HepG2 (cell line): ENCODE data around the gene FANCD2OS. TPM values are rescaled to one million over a fixed set of nuclear protein-coding genes. Genes with fewer than 3 reads are reported as not detected.

ENCODE experiments used
- ATAC-seq: fragments of 200-7000 bp; cut with Tn5 transposase; 3 replicates; pipeline ENCODE4 v1.9.1; 2020; ENCODE audit warnings: mild to moderate bottlenecking, moderate library complexity
- BruUV-seq: library from RNA; stranded (reverse); fragments of 400-500 nt; replicated peaks from 2 replicates; lab custom pipeline; 2021; lab: Mats Ljungman, UMichigan
- CTCF ChIA-PET: fragments of 300-600 bp; formaldehyde crosslinking; extraction: SDS; loops from one replicate; lab custom pipeline; 2021; ENCODE audit warnings: low total read pairs, inconsistent platforms, low intra/inter-chr PET ratio; lab: Yijun Ruan, JAX
- POLR2A ChIA-PET: fragments of 350-600 bp; sonication (Branson Sonifier 250); formaldehyde crosslinking; loops from one replicate; lab custom pipeline; 2020; ENCODE audit warnings: antibody characterized with exemption, inconsistent platforms; lab: Yijun Ruan, JAX
- DNase-seq: peaks from one replicate; pipeline ENCODE4 v3.0.0-alpha.2; 2015; ENCODE audit warnings: low spot score
- FAIRE-seq: peaks from 3 replicates; lab custom pipeline; 2011; peaks lifted over from hg19 to GRCh38; lab: Jason Lieb, UNC
- H2AFZ ChIP-seq: one replicate; pipeline ENCODE4 v1.6.1; 2011; ENCODE audit warnings: low read length, inconsistent platforms
- H3K27ac ChIP-seq: fragments of 300-600 bp; 3 replicates; pipeline ENCODE4 v1.8.0; 2011; ENCODE audit warnings: mixed run types, mild to moderate bottlenecking, mixed read lengths, low read length, inconsistent platforms; ENCODE audit not compliant: insufficient read depth; ENCODE audit errors: extremely low read length
- H3K27me3 ChIP-seq, 2 experiments: fragments of 200-600 bp in 1 of 2; 2 replicates in 1 of 2; 3 replicates in 1 of 2; pipeline versions ENCODE4 v1.6.0 to v1.8.0; 2011; ENCODE audit warnings: low read length in 2 of 2, mild to moderate bottlenecking in 2 of 2, moderate library complexity in 2 of 2, inconsistent platforms in 1 of 2; ENCODE audit not compliant: insufficient read depth in 2 of 2, control insufficient read depth in 1 of 2
- H3K36me3 ChIP-seq, 2 experiments: fragments of 200-600 bp in 1 of 2; replicated peaks in 1 of 2; 2 replicates in 1 of 2; 3 replicates in 1 of 2; pipeline versions ENCODE4 v1.5.1 to v1.8.0; 2011; ENCODE audit warnings: low read length in 2 of 2, inconsistent platforms in 1 of 2; ENCODE audit not compliant: insufficient read depth in 2 of 2, control insufficient read depth in 1 of 2
- H3K4me1 ChIP-seq: 2 replicates; pipeline ENCODE4 v1.5.1; 2012; ENCODE audit warnings: low read length, inconsistent platforms; ENCODE audit not compliant: insufficient read depth
- H3K4me2 ChIP-seq: 2 replicates; pipeline ENCODE4 v1.6.0; 2011; ENCODE audit warnings: low read depth, low read length, inconsistent platforms
- H3K4me3 ChIP-seq, 3 experiments: fragments of 200-600 bp in 1 of 3; sonication (generic), shearing (Covaris generic) in 1 of 3; replicated peaks in 1 of 3; 2 replicates each; pipeline ENCODE4 v1.5.1; 2011 to 2016; ENCODE audit warnings: low read length in 3 of 3, inconsistent platforms in 2 of 3, low read depth in 2 of 3, mild to moderate bottlenecking in 2 of 3, control low read depth in 1 of 3, mixed read lengths in 1 of 3; ENCODE audit not compliant: insufficient read depth in 1 of 3
- H3K79me2 ChIP-seq: one replicate; pipeline ENCODE4 v1.6.1; 2011; ENCODE audit warnings: low read length, inconsistent platforms; ENCODE audit not compliant: insufficient read depth
- H3K9ac ChIP-seq: 2 replicates; pipeline ENCODE4 v1.6.0; 2011; ENCODE audit warnings: mild to moderate bottlenecking, low read depth, low read length, inconsistent platforms; ENCODE audit not compliant: insufficient read depth
- H3K9me3 ChIP-seq: 2 replicates; pipeline ENCODE4 v1.5.1; 2012; ENCODE audit warnings: mild to moderate bottlenecking, low read length
- H4K20me1 ChIP-seq: 2 replicates; pipeline ENCODE4 v1.6.0; 2011; ENCODE audit warnings: inconsistent platforms, mild to moderate bottlenecking, low read length, moderate library complexity; ENCODE audit not compliant: insufficient read depth
- CHD4 ChIP-seq: fragments of 200-600 bp; sonication (generic); IDR thresholded peaks from 2 replicates; pipeline ENCODE4 v1.7.0; 2017; ENCODE audit warnings: mild to moderate bottlenecking, low read length, borderline replicate concordance
- CREBL2 ChIP-seq: sonication (generic); formaldehyde crosslinking; IDR thresholded peaks from 2 replicates; pipeline ENCODE4 v1.8.1; 2023; ENCODE audit warnings: missing genetic modification reagents, mild to moderate bottlenecking, borderline replicate concordance
- ETV5 ChIP-seq: IDR thresholded peaks from 2 replicates; pipeline ENCODE4 v1.6.1; 2018; ENCODE audit warnings: missing biosample characterization, missing genetic modification reagents, inconsistent platforms, borderline replicate concordance
- KDM5A ChIP-seq: fragments of 200-600 bp; sonication (generic); IDR thresholded peaks from 2 replicates; pipeline ENCODE4 v1.7.0; 2018; ENCODE audit warnings: antibody characterized with exemption, mild to moderate bottlenecking, low read length, borderline replicate concordance
- MIXL1 ChIP-seq: IDR thresholded peaks from 2 replicates; pipeline ENCODE4 v1.6.1; 2016
- NFATC3 ChIP-seq: sonication (generic); formaldehyde crosslinking; IDR thresholded peaks from 2 replicates; pipeline ENCODE4 v1.5.1; 2020; ENCODE audit warnings: mild to moderate bottlenecking, missing genetic modification reagents
- PCBP1 ChIP-seq: fragments of 200-400 bp; formaldehyde crosslinking; IDR thresholded peaks from 2 replicates; pipeline ENCODE4 v1.6.1; 2017; ENCODE audit warnings: mild to moderate bottlenecking, low read depth, low read length, borderline replicate concordance
- SALL1 ChIP-seq: sonication (generic); formaldehyde crosslinking; IDR thresholded peaks from 2 replicates; pipeline ENCODE4 v1.8.0; 2022; ENCODE audit warnings: mild to moderate bottlenecking, missing genetic modification reagents
- TBX3 ChIP-seq: fragments of 450-650 bp; IDR thresholded peaks from 2 replicates; pipeline ENCODE4 v1.6.1; 2017; ENCODE audit warnings: antibody characterized with exemption, mild to moderate bottlenecking, inconsistent platforms, borderline replicate concordance
- THAP7 ChIP-seq: sonication (generic); formaldehyde crosslinking; IDR thresholded peaks from 2 replicates; pipeline ENCODE4 v1.8.1; 2023; ENCODE audit warnings: mild to moderate bottlenecking, missing genetic modification reagents
- ZFP1 ChIP-seq: IDR thresholded peaks from 2 replicates; pipeline ENCODE4 v1.6.1; 2016
- ZNF24 ChIP-seq: fragments of 450-650 bp; IDR thresholded peaks from 2 replicates; pipeline ENCODE4 v1.6.1; 2017; ENCODE audit warnings: antibody characterized with exemption, mild to moderate bottlenecking
- ZNF468 ChIP-seq: sonication (generic); formaldehyde crosslinking; IDR thresholded peaks from 2 replicates; pipeline ENCODE4 v1.8.0; 2022; ENCODE audit warnings: mild to moderate bottlenecking, moderate library complexity, missing genetic modification reagents
- ZNF510 ChIP-seq: sonication (generic); formaldehyde crosslinking; IDR thresholded peaks from 2 replicates; pipeline ENCODE4 v1.4.0; 2020; ENCODE audit warnings: low read depth, mild to moderate bottlenecking, missing genetic modification reagents
- ZNF83 ChIP-seq: sonication (generic); formaldehyde crosslinking; IDR thresholded peaks from 2 replicates; pipeline ENCODE4 v1.4.0; 2020; ENCODE audit warnings: missing genetic modification reagents, mild to moderate bottlenecking, borderline replicate concordance
- WGBS: methylation state at CpG from one replicate; pipeline ENCODE4 v1.1.6; 2017; ENCODE audit warnings: low lambda C conversion rate; 5-methylcytosine and 5-hydroxymethylcytosine counted together
- in situ Hi-C: cut with HindIII; loops from 2 replicates; pipeline ENCODE4 v1.10.0; 2017; ENCODE audit warnings: low pct_unique_long_range_greater_than_20kb; ENCODE audit not compliant: extremely low pct_ligation_motif_present
- intact Hi-C: fragments of 100-400 bp; cut with micrococcal nuclease; formaldehyde crosslinking; loops from one replicate; pipeline ENCODE4 v1.10.0; 2022; ENCODE audit not compliant: unreplicated experiment
- polyA plus RNA-seq, 8 experiments: library from polyadenylated mRNA; depleted of rRNA in 3 of 8; stranded (reverse) in 7 of 8; unstranded in 1 of 8; fragments of >200 nt; fragmentation: Illumina TruSeq in 4 of 8; extraction: Trizol in 4 of 8; gene quantifications; 2 replicates each; pipeline versions ENCODE4 v1.2.1 to v1.2.3, GENCODE V29; 2011 to 2016; ENCODE audit warnings: low read depth in 4 of 8, missing spikeins in 1 of 8, mixed read lengths in 1 of 8; ENCODE audit not compliant: insufficient read depth in 1 of 8
- total RNA-seq, 5 experiments: library from RNA; depleted of rRNA; stranded (reverse); fragments of >200 nt; fragmentation: Illumina TruSeq; extraction: Trizol; gene quantifications; 2 replicates each; pipeline ENCODE4 v1.2.3, GENCODE V29; 2016; ENCODE audit warnings: low read depth in 1 of 5

FANCD2OS gene
- total and polyA plus RNA-seq, 2 of the 13 experiments (the other 11 are each of a cell fraction or from before 2014, with no cell fraction given), result not detected

- peaks cover 47% of the 10 kb centered on the region for H3K79me2 ChIP-seq
- POLR2A ChIA-PET, result interaction anchor here (0.9 to 1.3 kb wide), 3 partner anchors 11 to 88 kb away, joined by 3 to 4 read pairs (median 4); partner anchors contain the start of gene VHL
- H3K9me3 ChIP-seq, result no peaks in the 10 kb centered on the region
- H3K4me1 ChIP-seq, result peaks cover 33% of the 10 kb centered on the region
- FAIRE-seq, result no peak
- peak; percentile 28 for DNase-seq
- peak overlapping the region; percentile 65 for H3K27ac ChIP-seq
- peak; percentile 24 for TF ChIP-seq KDM5A
- 0 out of 2 replicates have a peak, but pooled peaks have one; percentile 27 for TF ChIP-seq ETV5 (CRISPR knock-in tag)
- TF ChIP-seq ZNF83 (CRISPR knock-in tag), result no peak
- TF ChIP-seq, all 625 proteins: peak for 2
- Histone ChIP-seq H4K20me1 (peaks cover 5% of the 10 kb centered on the region; the same call in 1 of the 2 replicates), H3K4me2 (peak overlapping the region; percentile 93), H3K9ac (peak overlapping the region; percentile 81), H3K36me3 (peaks cover 0 to 10% of the 10 kb centered on the region in 2 experiments; a peak in 2 of 5 replicates), H3K27me3 (no peaks in the 10 kb centered on the region; a peak in 1 of 5 replicates), H2AFZ (no peak overlapping the region), H3K4me3 (peak overlapping the region; percentile 76 to 96 (median 92))
- CTCF ChIA-PET, result no interaction called here
- in situ Hi-C loops, result no loop called here
- BruUV-seq, result no TSS peak
- intact Hi-C loops, result no loop called here
- 0% methylated on average over 10 of the region's 10 CpGs for WGBS
- ATAC-seq, result peak; percentile 53
Observed at GRCh38 chr3:10116138-10116460, 8.0 kb upstream of the FANCD2OS start.

DNA sequence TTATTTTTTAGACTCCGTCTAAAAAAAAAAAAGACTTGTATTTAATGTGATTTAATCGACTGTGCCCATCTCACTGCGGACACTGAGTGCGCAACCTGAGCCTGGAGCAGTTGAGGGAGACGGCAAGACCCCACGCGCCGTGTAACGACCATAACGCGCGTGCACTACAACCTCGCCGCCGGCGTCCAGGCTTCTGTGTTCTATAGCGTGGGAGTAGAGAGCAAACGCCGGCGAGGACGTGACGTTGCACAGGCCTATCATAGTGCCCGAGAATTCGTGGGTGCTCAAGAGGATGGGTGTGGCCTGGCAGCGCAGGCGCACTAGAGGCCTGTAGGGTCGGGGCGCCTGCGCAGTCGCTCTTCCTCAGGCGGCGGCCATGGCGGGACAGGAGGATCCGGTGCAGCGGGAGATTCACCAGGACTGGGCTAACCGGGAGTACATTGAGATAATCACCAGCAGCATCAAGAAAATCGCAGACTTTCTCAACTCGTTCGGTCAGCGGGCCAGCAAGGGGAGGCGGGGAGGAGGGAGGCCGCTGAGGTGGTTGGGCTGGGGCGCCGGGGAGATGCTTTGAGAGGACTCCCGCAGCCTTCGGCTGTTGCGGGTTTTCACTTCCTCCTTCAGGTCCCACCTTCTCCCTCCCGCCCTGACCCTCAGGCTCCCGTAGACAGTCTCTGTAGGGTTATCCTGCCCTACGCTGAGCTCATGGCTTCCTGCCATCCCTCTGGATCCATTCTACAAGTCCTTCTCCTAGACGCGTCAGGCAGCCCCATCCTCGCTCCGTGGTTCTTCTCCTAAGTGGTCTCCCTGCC is 7.5 kb upstream of the FANCD2OS start, which contains the start of gene BRK1:
TSS of gene BRK1 (plus strand) at position 350 of the 812 bp plus-strand sequence. CDS start at position 377, 27 bp downstream.
- peaks cover 44% of the 10 kb centered on the region for H3K79me2 ChIP-seq
- ATAC-seq (peak; percentile 97), FAIRE-seq (peak; percentile 89), DNase-seq (peak; percentile 94)
- 1% methylated on average over 24 of the region's 54 CpGs for WGBS
- H3K4me3 ChIP-seq, result peak within 1 kb of the TSS; percentile 76 to 96 (median 92)
- H3K36me3 ChIP-seq, result peaks cover 0 to 6% of the 10 kb centered on the region in 2 experiments; a peak in 2 of 5 replicates
- CTCF ChIA-PET, result no interaction called here
- POLR2A ChIA-PET, result interaction anchor here (0.6 to 1.3 kb wide), 11 partner anchors 11 to 752 kb away, joined by 3 to 9 read pairs (median 4); partner anchors contain the start of genes TATDN2, THUMPD3 and VHL
- peak within 1 kb of the TSS; percentile 81 for H3K9ac ChIP-seq
- no peaks in the 10 kb centered on the region for H3K9me3 ChIP-seq
- peak within 1 kb of the TSS; percentile 52 for H2AFZ ChIP-seq
- peak within 1 kb of the TSS; percentile 65 for H3K27ac ChIP-seq
- peaks cover 33% of the 10 kb centered on the region for H3K4me1 ChIP-seq
- in situ Hi-C loops (no loop called here), intact Hi-C loops (loop anchor here (1.0 kb wide), 1 partner anchor 109 kb away; no protein-coding TSS in a partner anchor)
- peaks cover 5% of the 10 kb centered on the region; the same call in 1 of the 2 replicates for H4K20me1 ChIP-seq
- peak within 1 kb of the TSS; percentile 93 for H3K4me2 ChIP-seq
- no TSS peak for BruUV-seq
- no peaks in the 10 kb centered on the region; a peak in 1 of 5 replicates for H3K27me3 ChIP-seq
- TF ChIP-seq ZNF83 (CRISPR knock-in tag), result peak; percentile 53; the same call in 1 of the 2 replicates
- TF ChIP-seq TBX3, result no peak
- peak; percentile 74; the same call in 1 of the 2 replicates for TF ChIP-seq NFATC3 (CRISPR knock-in tag)
- TF ChIP-seq ZNF24, result no peak
- TF ChIP-seq CHD4, result no peak
- no peak for TF ChIP-seq THAP7 (CRISPR knock-in tag)
- no peak for TF ChIP-seq ZNF510 (CRISPR knock-in tag)
- no peak for TF ChIP-seq ZFP1 (CRISPR knock-in tag)
- no peak for TF ChIP-seq PCBP1
- peak; percentile 67; the same call in 1 of the 2 replicates for TF ChIP-seq MIXL1
- 0 out of 2 replicates have a peak, but pooled peaks have one; percentile 40 for TF ChIP-seq CREBL2 (CRISPR knock-in tag)
- TF ChIP-seq ZNF468 (CRISPR knock-in tag), result no peak
- peak; percentile 89 for TF ChIP-seq SALL1 (CRISPR knock-in tag)
